Measurements from ENCODE around the gene RABGGTA.

RABGGTA gene

GRCh38 chr14:24279301-24280186 lies 8.1 kb upstream of the RABGGTA start:
- peak; percentile 77 for DNase-seq

DNA sequence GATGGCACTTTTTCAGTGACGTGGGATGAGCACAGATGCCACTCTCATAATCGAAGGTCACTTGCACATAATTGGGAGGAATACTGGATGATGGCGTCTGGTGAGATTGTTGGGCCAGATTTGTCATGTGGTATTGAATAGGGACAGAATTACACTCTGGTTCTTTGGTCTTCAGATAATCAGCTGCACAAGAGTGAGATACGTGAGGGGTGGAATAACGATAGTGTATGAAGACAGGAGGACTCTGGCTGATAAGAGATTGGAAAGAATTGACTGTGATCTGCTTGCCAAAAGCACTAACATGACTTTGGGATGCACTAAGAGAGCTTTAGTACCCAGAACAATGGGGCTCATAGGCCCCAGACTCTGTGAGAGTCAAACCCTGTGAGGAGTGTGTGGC lies 7.0 kb upstream of the RABGGTA start:
- no peak for DNase-seq

DNA sequence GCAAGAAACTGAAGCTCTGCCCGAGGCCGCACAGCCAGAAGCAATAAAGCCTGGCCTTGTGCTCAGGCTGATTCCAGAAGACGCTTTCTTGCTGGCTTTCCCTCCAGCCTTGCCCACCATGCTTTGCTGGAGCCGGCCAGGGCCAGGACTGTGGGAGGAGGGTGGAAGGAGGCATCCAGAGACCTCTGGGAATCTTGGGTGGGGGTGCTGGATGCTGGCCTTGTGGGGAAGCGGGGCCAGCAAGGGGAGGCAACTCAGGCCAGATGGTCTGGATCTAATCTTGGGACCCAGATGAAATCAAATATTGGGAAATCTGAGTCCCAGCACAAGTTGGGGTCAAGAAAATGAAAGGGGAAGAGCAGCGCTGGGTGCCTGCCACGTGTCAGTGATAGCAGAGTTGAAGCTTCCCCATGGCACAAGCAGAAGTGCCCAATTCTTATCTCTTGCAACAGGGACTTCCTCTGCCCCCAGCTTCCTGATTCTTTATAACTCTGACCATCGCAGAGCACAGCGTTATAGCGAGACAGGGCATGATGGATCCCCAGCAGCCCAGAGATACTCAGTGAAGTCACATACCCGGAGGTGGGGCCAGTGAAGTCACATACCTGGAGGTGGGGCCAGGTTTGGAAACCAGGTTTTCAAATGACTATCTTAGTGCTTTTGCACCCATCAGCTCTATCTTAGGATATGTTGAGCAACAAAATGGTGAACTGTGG lies 6.4 kb upstream of the RABGGTA start:
- no peak for DNase-seq

GRCh38 chr14:24277071-24277470 lies 5.7 kb upstream of the RABGGTA start:
- no peak for DNase-seq

DNA sequence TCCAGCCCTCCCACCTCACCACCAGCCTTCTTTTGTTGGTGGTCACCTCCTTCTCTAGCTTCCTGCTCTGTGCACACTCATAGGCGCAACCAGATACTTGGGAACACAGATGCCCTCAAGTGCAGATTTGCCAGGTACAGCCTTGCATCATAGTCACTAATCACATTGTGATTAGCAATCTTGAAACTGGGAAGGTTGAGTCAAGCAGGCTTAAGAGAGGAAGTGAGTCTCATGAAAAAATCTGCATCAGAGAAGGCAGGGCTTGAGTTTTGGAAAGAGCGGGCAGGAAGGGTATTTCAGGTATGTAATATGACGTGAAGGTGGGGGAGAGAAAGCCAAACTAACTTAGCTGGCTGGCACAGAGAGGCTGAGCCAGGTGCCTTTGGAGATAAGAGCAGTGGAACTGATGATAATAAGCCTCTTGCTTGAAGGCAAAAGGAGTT lies 2.7 kb upstream of the RABGGTA start:
- DNase-seq = peak; percentile 32

- DNase-seq = no peak
Observed at GRCh38 chr14:24273422-24273998, 2.1 kb upstream of the RABGGTA start.

DNA sequence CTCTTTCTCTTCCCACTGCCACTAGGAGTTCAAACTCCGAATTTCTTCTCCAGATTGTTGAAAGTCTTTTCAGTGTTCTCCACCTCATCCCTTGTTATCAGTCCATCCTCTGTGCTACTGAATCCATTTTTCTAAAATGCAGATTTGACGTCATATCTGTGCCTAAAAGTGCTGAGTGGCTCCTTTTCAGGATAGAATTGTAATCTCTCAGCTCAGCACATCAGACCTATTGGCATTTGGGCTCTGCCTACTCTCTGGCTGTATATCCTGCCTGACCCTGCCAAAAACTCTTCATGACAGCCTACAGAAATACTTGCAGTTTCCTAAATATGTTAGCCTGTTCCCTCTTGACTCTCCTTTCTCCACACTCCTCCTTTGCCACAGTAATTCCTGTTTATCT lies 1.1 kb upstream of the RABGGTA start:
- no peak for DNase-seq

DNA sequence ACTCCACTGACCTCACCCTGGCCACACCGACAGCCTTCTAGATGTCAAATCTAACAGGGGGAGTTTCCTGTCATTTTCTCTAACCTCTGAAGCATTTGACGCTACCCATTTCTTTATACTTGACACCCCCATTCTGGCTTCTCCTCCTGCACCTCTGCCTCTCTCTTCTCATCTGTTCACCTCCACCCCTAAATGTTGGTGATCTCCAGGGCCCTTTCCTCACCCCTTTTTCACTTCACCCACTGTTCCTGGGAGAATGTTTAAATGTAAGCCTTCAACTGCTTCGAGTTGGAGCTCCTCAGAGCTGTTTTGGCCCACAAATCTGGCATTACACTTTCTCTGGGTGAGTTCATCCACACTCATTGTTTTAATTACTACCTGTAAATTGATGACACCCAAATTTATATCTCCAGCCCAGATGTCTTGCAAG lies 452 bp upstream of the RABGGTA start:
- no peak for DNase-seq

GRCh38 chr14:24270537-24271133 lies 762 bp downstream of the RABGGTA start:
- peak; percentile 44 for DNase-seq

DNA sequence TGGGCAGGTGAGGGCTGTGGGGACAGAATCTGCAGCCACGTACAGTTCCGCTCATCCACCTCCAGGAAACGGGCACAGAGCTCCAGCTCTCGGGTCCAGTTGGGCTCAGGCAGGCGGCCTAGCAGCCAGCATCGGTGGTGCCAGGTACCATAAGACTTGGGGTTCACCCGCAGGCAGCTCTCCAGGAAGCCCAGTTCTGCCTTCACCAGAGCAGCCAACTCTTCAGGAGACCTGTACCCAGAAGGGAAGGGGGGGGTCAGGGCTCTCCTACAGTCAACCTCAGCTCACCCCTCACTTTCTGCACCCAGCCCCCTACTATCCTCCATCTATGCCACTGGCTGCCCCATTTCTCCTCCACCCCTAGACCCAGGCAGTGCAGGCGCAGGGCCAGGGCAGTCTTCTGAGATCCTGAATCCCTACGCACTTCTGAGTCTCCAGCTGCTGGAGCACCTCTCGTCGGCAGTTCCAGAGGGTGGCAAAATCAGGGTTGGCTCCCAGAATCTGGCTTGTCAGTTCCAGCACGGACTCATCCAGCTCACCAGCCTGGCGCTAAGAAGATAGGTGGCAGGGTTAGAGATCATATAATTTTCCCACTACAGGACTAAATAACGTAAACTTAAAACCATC lies 1.4 kb downstream of the RABGGTA start:
- no peak for DNase-seq

- no peak for DNase-seq
Observed at GRCh38 chr14:24269368-24269767, 2.0 kb downstream of the RABGGTA start.

DNA sequence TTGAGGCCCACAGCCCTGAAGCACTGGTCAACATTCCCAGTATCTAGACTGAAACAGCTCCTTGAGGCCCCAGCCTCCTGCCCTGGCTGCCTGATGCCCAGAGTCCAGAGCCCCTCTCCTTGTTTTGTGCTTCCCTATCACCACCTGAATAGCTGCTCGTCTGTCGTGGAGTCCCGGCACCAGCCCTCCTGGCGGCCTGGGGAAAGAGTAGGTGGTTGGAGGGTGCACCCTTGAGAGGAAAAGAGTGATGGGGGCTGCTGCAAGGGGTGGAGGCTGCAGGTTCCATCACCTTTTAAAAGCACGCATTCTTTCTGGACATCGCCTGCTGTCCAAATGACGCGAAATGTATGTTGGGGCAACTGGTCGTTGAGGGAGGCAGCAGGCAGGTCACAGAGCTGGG lies 3.2 kb downstream of the RABGGTA start:
- DNase-seq = no peak

GRCh38 chr14:24267516-24267915 lies 3.9 kb downstream of the RABGGTA start:
- DNase-seq = no peak

GRCh38 chr14:24266344-24267244 lies 4.8 kb downstream of the RABGGTA start:
- no peak for DNase-seq

GRCh38 chr14:24264298-24264697 lies 7.1 kb downstream of the RABGGTA start:
- no peak for DNase-seq

DNA sequence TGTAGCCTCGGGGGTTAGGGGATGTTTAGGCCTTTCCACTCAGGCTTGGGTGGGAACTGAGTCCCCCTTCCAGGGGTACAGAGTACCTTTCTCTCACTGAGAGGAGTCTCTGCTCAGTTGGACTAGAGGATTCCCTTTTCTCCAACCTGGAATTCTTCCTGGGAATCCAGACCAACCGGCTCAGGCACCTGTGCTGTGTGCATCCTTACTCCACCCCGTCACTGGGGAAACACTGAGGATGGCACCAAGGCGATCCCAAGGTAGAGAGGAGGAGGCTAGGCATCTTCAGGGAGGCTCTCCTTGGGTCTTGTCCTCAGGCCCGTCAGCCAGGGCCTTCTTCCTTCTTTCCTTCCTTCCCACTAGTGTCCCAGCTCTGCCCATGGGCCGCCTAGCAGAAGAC lies 7.5 kb downstream of the RABGGTA start:
- DNase-seq = no peak

DNA sequence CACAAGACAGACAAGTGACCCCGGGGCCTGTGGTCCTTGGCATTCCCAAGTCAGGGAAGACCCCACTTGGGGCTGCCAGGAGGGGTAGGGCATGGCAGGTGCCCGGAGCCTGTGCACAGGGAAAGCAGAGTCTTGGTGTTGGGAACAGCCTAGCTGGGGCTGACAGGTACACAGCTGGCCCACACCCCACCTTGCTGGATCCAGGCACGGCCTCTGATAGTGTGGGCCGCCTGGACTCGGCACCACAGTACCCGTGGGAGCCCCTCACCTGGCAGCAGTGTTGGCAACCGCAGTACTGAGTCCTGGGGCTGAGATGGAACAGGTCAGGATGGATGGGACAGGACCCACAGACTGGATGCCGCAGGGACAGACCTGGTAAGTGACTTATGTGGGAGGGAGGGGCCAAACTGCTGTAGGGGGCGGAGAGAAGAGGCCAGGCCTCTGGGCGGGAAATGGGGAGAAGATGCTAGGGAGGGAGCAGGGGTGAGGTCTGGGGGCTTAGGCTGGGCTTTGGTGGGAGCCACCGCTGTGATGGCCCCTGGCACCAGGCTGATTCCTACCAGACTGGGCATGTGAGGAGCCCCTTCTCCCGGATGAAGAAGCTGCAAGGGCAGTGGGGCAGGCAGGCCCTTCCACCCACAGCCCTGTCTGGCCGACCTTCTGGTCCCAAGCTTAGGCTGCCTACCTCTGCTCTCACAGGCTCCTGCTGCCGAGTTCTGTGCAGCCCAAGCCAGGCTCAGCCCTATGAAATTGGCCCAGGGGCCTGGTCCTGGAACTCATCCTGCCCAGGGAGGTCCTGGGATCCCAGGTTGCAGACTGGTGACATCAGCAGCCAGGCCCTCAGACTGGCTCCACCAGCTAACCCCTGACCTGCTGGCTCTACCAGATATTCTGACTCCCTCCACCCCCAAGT lies 8.3 kb downstream of the RABGGTA start, which contains the start of gene TGM1:
TGM1 (minus strand) TSS at position 357 of the 913 bp plus-strand sequence. CDS start 825 bp downstream, outside the sequence.
- no peak for DNase-seq

GRCh38 chr14:24261969-24262327 lies 9.4 kb downstream of the RABGGTA start:
- DNase-seq = no peak

DNA sequence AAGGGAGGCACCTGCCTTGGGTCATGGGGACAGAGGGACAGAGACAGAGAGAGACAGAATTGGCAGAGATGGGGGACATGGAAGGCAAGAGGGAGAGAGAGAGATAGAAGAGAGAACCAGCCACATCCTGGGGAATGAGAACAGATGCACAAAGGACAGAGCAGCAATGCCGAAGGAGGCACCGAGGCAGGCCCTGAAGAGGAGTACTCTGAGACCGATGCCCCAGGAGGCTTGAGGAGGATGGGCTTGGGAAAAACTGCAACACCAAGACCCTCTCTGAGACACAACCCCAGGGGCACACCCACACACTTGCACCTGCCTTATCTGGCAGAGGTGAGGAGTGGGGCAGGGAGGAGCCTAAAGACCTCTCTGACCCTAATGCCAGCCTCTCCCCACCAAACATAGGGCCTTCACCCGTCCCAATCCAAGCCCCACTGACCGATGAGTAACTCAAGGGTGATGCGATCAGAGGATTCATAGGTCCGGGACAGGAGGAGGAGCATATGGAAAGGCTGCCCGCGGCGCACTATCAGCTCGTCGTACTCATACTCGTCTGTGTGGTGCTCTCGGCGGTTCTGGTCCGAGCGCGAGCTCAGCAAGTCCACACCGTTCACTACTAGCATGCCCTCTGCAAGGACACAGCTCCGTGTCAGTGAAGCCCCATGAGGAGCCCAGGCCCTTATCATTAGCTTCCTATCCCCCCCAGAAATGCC lies 10.0 kb downstream of the RABGGTA start:
- no peak for DNase-seq

DNA sequence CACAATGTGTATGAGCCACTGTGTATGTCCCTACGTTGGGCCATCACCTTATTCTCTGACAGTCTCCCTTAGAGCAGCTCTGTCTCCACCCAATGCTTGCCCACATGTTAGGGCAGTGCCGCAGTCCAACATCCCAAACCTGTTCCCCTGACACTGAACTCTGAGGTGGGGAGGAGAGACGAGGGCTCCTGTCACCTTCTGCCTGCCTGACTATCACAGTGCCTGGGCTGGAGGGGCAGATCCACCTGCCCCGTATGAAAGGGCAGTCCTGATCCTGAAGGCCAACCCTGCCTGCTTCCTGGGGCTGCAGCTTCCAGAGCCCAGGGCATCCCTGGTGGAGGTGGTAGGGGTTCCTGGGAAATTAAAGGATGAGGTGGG lies 10.6 kb downstream of the RABGGTA start:
- no peak for DNase-seq

All from RPMI8226 (cell line).